HG03460 (cell line): ENCODE measurements around the gene AKIRIN2.
"Not testable (repeated sequence)": the region's sequence is repeated elsewhere in the genome, so short reads cannot be mapped to it uniquely, and the experiment has no call there.

Source experiments
- ATAC-seq: cut with Tn5 transposase; IDR thresholded peaks from one replicate; pipeline ENCODE4 v1.9.1; 2021; ENCODE audit not compliant: unreplicated experiment

The AKIRIN2 gene

GRCh38 chr6:87718662-87719433 lies 16.8 kb upstream of the AKIRIN2 start:
- ATAC-seq: no peak

GRCh38 chr6:87716928-87717614 lies 15.0 kb upstream of the AKIRIN2 start:
- ATAC-seq: no peak

GRCh38 chr6:87714093-87714842 lies 12.2 kb upstream of the AKIRIN2 start:
- ATAC-seq: peak; percentile 55

- ATAC-seq: not testable (repeated sequence)
These were observed 10.7 kb upstream of the AKIRIN2 start for GRCh38 chr6:87712713-87713112.

GRCh38 chr6:87710090-87710489 lies 8.1 kb upstream of the AKIRIN2 start:
- no peak for ATAC-seq

- not testable (repeated sequence) for ATAC-seq
These were observed 6.8 kb upstream of the AKIRIN2 start for GRCh38 chr6:87708581-87709427.

GRCh38 chr6:87706187-87706966 lies 4.3 kb upstream of the AKIRIN2 start:
- ATAC-seq: no peak

GRCh38 chr6:87705070-87705691 lies 3.1 kb upstream of the AKIRIN2 start:
- ATAC-seq: peak; percentile 53

GRCh38 chr6:87703039-87703438 lies 1.0 kb upstream of the AKIRIN2 start:
- ATAC-seq: not testable (repeated sequence)

GRCh38 chr6:87702589-87702945 lies 534 bp upstream of the AKIRIN2 start:
- peak; percentile 6 for ATAC-seq

GRCh38 chr6:87701344-87701675 lies 723 bp downstream of the AKIRIN2 start:
- no peak for ATAC-seq

- ATAC-seq: peak; percentile 11
These were observed 1.4 kb downstream of the AKIRIN2 start for GRCh38 chr6:87700397-87701343.

- ATAC-seq: no peak
These were observed 2.5 kb downstream of the AKIRIN2 start for GRCh38 chr6:87699576-87699975.

- no peak for ATAC-seq
These were observed 3.5 kb downstream of the AKIRIN2 start for GRCh38 chr6:87698547-87699006.

- ATAC-seq: no peak
These were observed 4.2 kb downstream of the AKIRIN2 start for GRCh38 chr6:87697581-87698546.

- not testable (repeated sequence) for ATAC-seq
These were observed 5.2 kb downstream of the AKIRIN2 start for GRCh38 chr6:87696817-87697216.

- ATAC-seq: no peak
These were observed 9.9 kb downstream of the AKIRIN2 start for GRCh38 chr6:87692086-87692485.
